Liver (tissue), 9 donors: ENCODE data around the gene CCDC88C. TPM values are rescaled to one million over a fixed set of nuclear protein-coding genes. Genes with fewer than 3 reads are reported as not detected.

Experiments used
- DNase-seq: peaks from one replicate; pipeline ENCODE4 v3.0.0-alpha.2; 2017; ENCODE audit warnings: low spot score
- H3K27ac ChIP-seq, 2 donors: one replicate each; pipeline ENCODE4 v1.7.0; 2013; ENCODE audit warnings: inconsistent platforms in 2 of 2, low read length in 2 of 2, control low read depth in 1 of 2, low read depth in 1 of 2, mild to moderate bottlenecking in 1 of 2
- H3K27me3 ChIP-seq, 4 donors: one replicate each; pipeline versions ENCODE4 v1.6.1 to v1.7.0; 2013; ENCODE audit warnings: low read length in 3 of 4, inconsistent platforms in 1 of 4, mild to moderate bottlenecking in 1 of 4, moderate library complexity in 1 of 4; ENCODE audit not compliant: control insufficient read depth in 4 of 4, insufficient read depth in 4 of 4
- H3K36me3 ChIP-seq, 4 donors: one replicate each; pipeline versions ENCODE4 v1.6.1 to v1.7.0; 2013; ENCODE audit warnings: low read length in 3 of 4, mild to moderate bottlenecking in 3 of 4, low read depth in 1 of 4, moderate library complexity in 1 of 4; ENCODE audit not compliant: control insufficient read depth in 4 of 4, insufficient read depth in 3 of 4
- H3K4me1 ChIP-seq, 4 donors: one replicate each; pipeline versions ENCODE4 v1.6.1 to v1.7.0; 2013; ENCODE audit warnings: low read length in 3 of 4, mild to moderate bottlenecking in 3 of 4, moderate library complexity in 1 of 4; ENCODE audit not compliant: control insufficient read depth in 4 of 4, insufficient read depth in 4 of 4
- H3K4me3 ChIP-seq, 3 donors: one replicate each; pipeline versions ENCODE4 v1.6.1 to v1.7.0; 2013; ENCODE audit warnings: low read length in 3 of 3, control low read depth in 1 of 3, low read depth in 1 of 3, mild to moderate bottlenecking in 1 of 3
- H3K9ac ChIP-seq, 2 donors: one replicate each; pipeline ENCODE4 v1.7.0; 2013; ENCODE audit warnings: low read length in 2 of 2, mild to moderate bottlenecking in 2 of 2, moderate library complexity in 2 of 2, control low read depth in 1 of 2, low read depth in 1 of 2
- H3K9me3 ChIP-seq, 4 donors: one replicate each; pipeline versions ENCODE4 v1.6.1 to v1.7.0; 2013; ENCODE audit warnings: low read length in 3 of 4; ENCODE audit not compliant: control insufficient read depth in 4 of 4
- EGR1 ChIP-seq, 2 donors: IDR thresholded peaks; 2 replicates each; pipeline ENCODE4 v1.6.1; 2016 to 2018; ENCODE audit warnings: antibody characterized with exemption in 2 of 2, low read depth in 2 of 2
- FOXA1 ChIP-seq: IDR thresholded peaks from 2 replicates; pipeline ENCODE4 v1.6.1; 2016; ENCODE audit warnings: antibody characterized with exemption
- FOXA2 ChIP-seq: IDR thresholded peaks from 2 replicates; pipeline ENCODE4 v1.6.1; 2016; ENCODE audit warnings: antibody characterized with exemption
- GABPA ChIP-seq, 2 donors: IDR thresholded peaks in 1 of 2; conservative IDR thresholded peaks in 1 of 2; 2 replicates each; pipeline ENCODE4 v1.6.1; 2016; ENCODE audit warnings: antibody characterized with exemption in 2 of 2, mild to moderate bottlenecking in 1 of 2, moderate library complexity in 1 of 2
- HNF4A ChIP-seq, 2 donors: conservative IDR thresholded peaks; 2 replicates each; pipeline ENCODE4 v1.6.1; 2016; ENCODE audit warnings: antibody characterized with exemption in 2 of 2, mild to moderate bottlenecking in 2 of 2
- HNF4G ChIP-seq: IDR thresholded peaks from 2 replicates; pipeline ENCODE4 v1.6.1; 2016; ENCODE audit warnings: antibody characterized with exemption
- JUND ChIP-seq, 2 donors: IDR thresholded peaks; 2 replicates each; pipeline ENCODE4 v1.6.1; 2016; ENCODE audit warnings: antibody characterized with exemption in 2 of 2
- NR2F2 ChIP-seq: IDR thresholded peaks from 2 replicates; pipeline ENCODE4 v1.6.1; 2016; ENCODE audit warnings: antibody characterized with exemption
- RAD21 ChIP-seq, 2 donors: IDR thresholded peaks; 2 replicates each; pipeline ENCODE4 v1.6.1; 2016; ENCODE audit warnings: antibody characterized with exemption in 2 of 2, mild to moderate bottlenecking in 2 of 2
- TAF1 ChIP-seq: conservative IDR thresholded peaks from 2 replicates; pipeline ENCODE4 v1.6.1; 2016; ENCODE audit warnings: antibody characterized with exemption, mild to moderate bottlenecking
- YY1 ChIP-seq: IDR thresholded peaks from 2 replicates; pipeline ENCODE4 v1.6.1; 2016; ENCODE audit warnings: antibody characterized with exemption, mild to moderate bottlenecking
- WGBS: extraction: QIAGEN DNeasy Blood & Tissue Kit; methylation state at CpG from one replicate; pipeline ENCODE4 v1.1.7; 2013; 5-methylcytosine and 5-hydroxymethylcytosine counted together
- polyA plus RNA-seq, 2 donors: library from polyadenylated mRNA; stranded (reverse) in 1 of 2; unstranded in 1 of 2; fragments of 200-250 nt in 1 of 2; fragments of >200 nt in 1 of 2; fragmentation: Nextera tagmentation in 1 of 2; extraction: Ambion mirVana in 1 of 2; gene quantifications; one replicate each; pipeline versions ENCODE4 v1.2.1 to v1.2.3, GENCODE V29; 2013 to 2015
- total RNA-seq, 2 donors: library from RNA; depleted of rRNA; stranded (reverse); fragments of >200 nt; gene quantifications; one replicate each; pipeline ENCODE4 v1.2.3, GENCODE V29; 2014
- TF ChIP-seq, protein P1 (sequence below): IDR thresholded peaks from 2 replicates; pipeline ENCODE4 v1.6.1; 2016; ENCODE audit warnings: antibody characterized with exemption, mild to moderate bottlenecking
- TF ChIP-seq, protein P2 (sequence below): IDR thresholded peaks from 2 replicates; pipeline ENCODE4 v1.6.1; 2016; ENCODE audit warnings: antibody characterized with exemption
- TF ChIP-seq, protein P3 (sequence below): IDR thresholded peaks from 2 replicates; pipeline ENCODE4 v1.6.1; 2016; ENCODE audit warnings: antibody characterized with exemption
- TF ChIP-seq, protein P4 (sequence below): IDR thresholded peaks from 2 replicates; pipeline ENCODE4 v1.6.1; 2016; ENCODE audit warnings: antibody characterized with exemption
- TF ChIP-seq, protein P5 (sequence below): fragments of 150-350 bp; IDR thresholded peaks from 2 replicates; pipeline ENCODE4 v1.5.1; 2017; ENCODE audit warnings: improper control_type of control experiment, low read depth, low read length; ENCODE audit not compliant: missing input control
- donor health status: healthy.
- donor health status: healthy.
- donor health status: healthy.
- donor health status: healthy.
- donor health status: healthy.

CCDC88C gene
- total and polyA plus RNA-seq, 4 donors: 1.3 to 10.8 (median 4.0) TPM

DNA sequence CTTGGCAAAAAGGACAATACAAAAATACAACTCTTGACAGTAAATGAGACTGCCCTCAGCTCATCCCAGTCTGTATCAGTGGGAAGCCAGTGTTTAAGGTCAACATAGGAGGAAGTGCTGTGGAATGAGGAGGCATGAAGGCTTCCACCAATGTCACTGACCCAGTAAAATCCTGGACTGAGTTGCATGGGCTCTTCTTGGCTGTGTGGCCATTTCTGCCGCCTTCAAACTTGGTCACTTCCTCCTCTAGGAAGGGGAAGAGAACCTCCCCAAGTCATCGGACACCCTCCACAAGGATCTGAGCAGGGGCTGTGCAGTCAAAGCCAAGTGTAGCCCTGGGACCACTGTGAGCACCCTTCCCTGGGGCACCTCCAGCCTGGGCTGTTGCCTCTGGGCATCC lies 185.0 kb downstream of the CCDC88C start (continued):
- TF ChIP-seq, protein P1, sequence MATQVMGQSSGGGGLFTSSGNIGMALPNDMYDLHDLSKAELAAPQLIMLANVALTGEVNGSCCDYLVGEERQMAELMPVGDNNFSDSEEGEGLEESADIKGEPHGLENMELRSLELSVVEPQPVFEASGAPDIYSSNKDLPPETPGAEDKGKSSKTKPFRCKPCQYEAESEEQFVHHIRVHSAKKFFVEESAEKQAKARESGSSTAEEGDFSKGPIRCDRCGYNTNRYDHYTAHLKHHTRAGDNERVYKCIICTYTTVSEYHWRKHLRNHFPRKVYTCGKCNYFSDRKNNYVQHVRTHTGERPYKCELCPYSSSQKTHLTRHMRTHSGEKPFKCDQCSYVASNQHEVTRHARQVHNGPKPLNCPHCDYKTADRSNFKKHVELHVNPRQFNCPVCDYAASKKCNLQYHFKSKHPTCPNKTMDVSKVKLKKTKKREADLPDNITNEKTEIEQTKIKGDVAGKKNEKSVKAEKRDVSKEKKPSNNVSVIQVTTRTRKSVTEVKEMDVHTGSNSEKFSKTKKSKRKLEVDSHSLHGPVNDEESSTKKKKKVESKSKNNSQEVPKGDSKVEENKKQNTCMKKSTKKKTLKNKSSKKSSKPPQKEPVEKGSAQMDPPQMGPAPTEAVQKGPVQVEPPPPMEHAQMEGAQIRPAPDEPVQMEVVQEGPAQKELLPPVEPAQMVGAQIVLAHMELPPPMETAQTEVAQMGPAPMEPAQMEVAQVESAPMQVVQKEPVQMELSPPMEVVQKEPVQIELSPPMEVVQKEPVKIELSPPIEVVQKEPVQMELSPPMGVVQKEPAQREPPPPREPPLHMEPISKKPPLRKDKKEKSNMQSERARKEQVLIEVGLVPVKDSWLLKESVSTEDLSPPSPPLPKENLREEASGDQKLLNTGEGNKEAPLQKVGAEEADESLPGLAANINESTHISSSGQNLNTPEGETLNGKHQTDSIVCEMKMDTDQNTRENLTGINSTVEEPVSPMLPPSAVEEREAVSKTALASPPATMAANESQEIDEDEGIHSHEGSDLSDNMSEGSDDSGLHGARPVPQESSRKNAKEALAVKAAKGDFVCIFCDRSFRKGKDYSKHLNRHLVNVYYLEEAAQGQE: no peak
- TF ChIP-seq EGR1 (IDR thresholded peaks at IDR 0.05; ENCODE audit: low read depth in 2 of 2) (no peak), NR2F2 (no peak), GABPA (IDR thresholded peaks at IDR 0.05 in 1 of 2, conservative IDR thresholded peaks at IDR 0.05 in 1 of 2) (no peak), FOXA1 (no peak)
- TF ChIP-seq, protein P2, sequence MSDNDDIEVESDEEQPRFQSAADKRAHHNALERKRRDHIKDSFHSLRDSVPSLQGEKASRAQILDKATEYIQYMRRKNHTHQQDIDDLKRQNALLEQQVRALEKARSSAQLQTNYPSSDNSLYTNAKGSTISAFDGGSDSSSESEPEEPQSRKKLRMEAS: no peak

DNA sequence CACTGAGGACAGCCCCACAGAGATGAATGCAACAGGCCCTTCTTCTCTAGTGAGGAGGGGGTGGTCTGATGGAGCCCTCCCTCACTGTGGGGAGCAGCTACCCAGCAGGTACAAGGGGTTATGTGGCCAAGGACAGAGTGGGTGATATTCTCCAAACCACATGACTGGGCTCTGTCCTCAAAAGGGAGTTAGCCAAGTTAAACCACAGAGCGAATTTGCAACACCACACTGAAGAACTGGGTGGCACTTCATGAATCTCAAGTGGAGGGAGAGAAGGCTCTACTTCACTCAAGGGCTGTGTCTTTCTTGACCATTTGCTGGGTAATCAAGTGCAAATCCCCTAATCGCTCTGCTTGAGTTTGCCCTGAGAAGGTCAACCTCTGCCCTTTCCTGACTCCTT lies 185.6 kb downstream of the CCDC88C start:
- H3K27me3 ChIP-seq: no peaks in the 10 kb centered on the region
- peak overlapping the region in 1 of 2 donors; percentile 25 for H3K27ac ChIP-seq
- peaks cover 0 to 9% (median under 1%) of the 10 kb centered on the region in 4 donors for H3K36me3 ChIP-seq
- no peak for DNase-seq
- H3K4me1 ChIP-seq: no peaks in the 10 kb centered on the region
- 79% methylated on average over 2 of the region's 2 CpGs for WGBS
- TF ChIP-seq, protein P3, sequence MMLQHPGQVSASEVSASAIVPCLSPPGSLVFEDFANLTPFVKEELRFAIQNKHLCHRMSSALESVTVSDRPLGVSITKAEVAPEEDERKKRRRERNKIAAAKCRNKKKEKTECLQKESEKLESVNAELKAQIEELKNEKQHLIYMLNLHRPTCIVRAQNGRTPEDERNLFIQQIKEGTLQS: no peak
- TF ChIP-seq HNF4A (conservative IDR thresholded peaks at IDR 0.05) (no peak), GABPA (IDR thresholded peaks at IDR 0.05 in 1 of 2, conservative IDR thresholded peaks at IDR 0.05 in 1 of 2) (no peak), TAF1 (no peak), HNF4G (no peak)
- TF ChIP-seq, protein P4, sequence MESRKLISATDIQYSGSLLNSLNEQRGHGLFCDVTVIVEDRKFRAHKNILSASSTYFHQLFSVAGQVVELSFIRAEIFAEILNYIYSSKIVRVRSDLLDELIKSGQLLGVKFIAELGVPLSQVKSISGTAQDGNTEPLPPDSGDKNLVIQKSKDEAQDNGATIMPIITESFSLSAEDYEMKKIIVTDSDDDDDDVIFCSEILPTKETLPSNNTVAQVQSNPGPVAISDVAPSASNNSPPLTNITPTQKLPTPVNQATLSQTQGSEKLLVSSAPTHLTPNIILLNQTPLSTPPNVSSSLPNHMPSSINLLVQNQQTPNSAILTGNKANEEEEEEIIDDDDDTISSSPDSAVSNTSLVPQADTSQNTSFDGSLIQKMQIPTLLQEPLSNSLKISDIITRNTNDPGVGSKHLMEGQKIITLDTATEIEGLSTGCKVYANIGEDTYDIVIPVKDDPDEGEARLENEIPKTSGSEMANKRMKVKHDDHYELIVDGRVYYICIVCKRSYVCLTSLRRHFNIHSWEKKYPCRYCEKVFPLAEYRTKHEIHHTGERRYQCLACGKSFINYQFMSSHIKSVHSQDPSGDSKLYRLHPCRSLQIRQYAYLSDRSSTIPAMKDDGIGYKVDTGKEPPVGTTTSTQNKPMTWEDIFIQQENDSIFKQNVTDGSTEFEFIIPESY: no peak
- TF ChIP-seq, protein P5, sequence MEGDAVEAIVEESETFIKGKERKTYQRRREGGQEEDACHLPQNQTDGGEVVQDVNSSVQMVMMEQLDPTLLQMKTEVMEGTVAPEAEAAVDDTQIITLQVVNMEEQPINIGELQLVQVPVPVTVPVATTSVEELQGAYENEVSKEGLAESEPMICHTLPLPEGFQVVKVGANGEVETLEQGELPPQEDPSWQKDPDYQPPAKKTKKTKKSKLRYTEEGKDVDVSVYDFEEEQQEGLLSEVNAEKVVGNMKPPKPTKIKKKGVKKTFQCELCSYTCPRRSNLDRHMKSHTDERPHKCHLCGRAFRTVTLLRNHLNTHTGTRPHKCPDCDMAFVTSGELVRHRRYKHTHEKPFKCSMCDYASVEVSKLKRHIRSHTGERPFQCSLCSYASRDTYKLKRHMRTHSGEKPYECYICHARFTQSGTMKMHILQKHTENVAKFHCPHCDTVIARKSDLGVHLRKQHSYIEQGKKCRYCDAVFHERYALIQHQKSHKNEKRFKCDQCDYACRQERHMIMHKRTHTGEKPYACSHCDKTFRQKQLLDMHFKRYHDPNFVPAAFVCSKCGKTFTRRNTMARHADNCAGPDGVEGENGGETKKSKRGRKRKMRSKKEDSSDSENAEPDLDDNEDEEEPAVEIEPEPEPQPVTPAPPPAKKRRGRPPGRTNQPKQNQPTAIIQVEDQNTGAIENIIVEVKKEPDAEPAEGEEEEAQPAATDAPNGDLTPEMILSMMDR: no peak
- no peak overlapping the region for H3K9ac ChIP-seq
- H3K9me3 ChIP-seq: peaks cover 0 to 5% (median 2%) of the 10 kb centered on the region in 4 donors
- no peak overlapping the region for H3K4me3 ChIP-seq

DNA sequence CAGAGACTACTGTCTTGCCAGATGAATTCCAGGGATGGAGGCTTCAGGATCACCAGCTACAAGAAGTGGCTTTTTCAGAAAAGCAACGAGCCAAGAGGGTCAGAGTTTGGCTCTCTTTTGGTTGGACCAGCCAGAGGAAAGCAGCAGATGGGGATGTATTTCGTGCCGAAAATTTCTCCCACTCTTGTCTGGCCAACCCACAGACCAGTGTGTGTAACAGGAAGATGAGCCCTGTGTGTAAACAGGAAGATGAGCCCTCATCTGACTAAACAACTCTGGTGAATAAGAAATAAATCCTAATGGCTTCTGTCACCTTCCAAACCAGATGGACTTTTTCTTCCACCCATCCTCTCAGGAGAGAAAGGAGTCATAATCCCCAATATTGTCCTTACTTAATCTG lies 186.2 kb downstream of the CCDC88C start:
- TF ChIP-seq TAF1 (no peak), RAD21 (IDR thresholded peaks at IDR 0.05) (no peak), FOXA2 (no peak), JUND (IDR thresholded peaks at IDR 0.05) (no peak), EGR1 (IDR thresholded peaks at IDR 0.05; ENCODE audit: low read depth in 2 of 2) (no peak), FOXA1 (no peak), HNF4A (conservative IDR thresholded peaks at IDR 0.05) (no peak), YY1 (no peak)
- TF ChIP-seq, protein P2: no peak
- TF ChIP-seq, protein P4: no peak
- TF ChIP-seq, protein P5: no peak
- peaks cover 0 to 5% (median 2%) of the 10 kb centered on the region in 4 donors for H3K9me3 ChIP-seq
- WGBS: 69% methylated on average over 3 of the region's 3 CpGs
- H3K4me3 ChIP-seq: no peak overlapping the region
- DNase-seq: no peak
- no peaks in the 10 kb centered on the region for H3K27me3 ChIP-seq
- H3K36me3 ChIP-seq: peaks cover 0 to 11% (median 2%) of the 10 kb centered on the region in 4 donors
- no peak overlapping the region for H3K9ac ChIP-seq
- H3K27ac ChIP-seq: peak overlapping the region in 1 of 2 donors; percentile 25
- no peaks in the 10 kb centered on the region for H3K4me1 ChIP-seq
